ENCODE results near the gene SMIM28. TPM values are rescaled to one million over a fixed set of nuclear protein-coding genes. Genes with fewer than 3 reads are reported as not detected.
"Not testable (repeated sequence)": the region's sequence is repeated elsewhere in the genome, so short reads cannot be mapped to it uniquely, and the experiment has no call there.

SMIM28 gene
- polyA plus RNA-seq, 4 donors: 0.44 to 2.3 TPM; not detected in 2

GRCh38 chr6:138425256-138425655 is 47.6 kb downstream of the SMIM28 start:
- not testable (repeated sequence) for H3K27me3 ChIP-seq (ENCODE audit: control insufficient read depth in 3 of 3, insufficient read depth in 3 of 3, low read length in 3 of 3); DNase-seq; H3K4me1 ChIP-seq (ENCODE audit: control insufficient read depth in 3 of 3, insufficient read depth in 2 of 3, low read depth in 1 of 3, low read length in 2 of 3); H3K27ac ChIP-seq (ENCODE audit: low read depth in 1 of 3, low read length in 2 of 3); H3K4me3 ChIP-seq (ENCODE audit: low read depth in 1 of 3, low read length in 3 of 3); FAIRE-seq; H3K9me3 ChIP-seq (ENCODE audit: control insufficient read depth in 2 of 2, insufficient read depth in 1 of 2, low read depth in 1 of 2, low read length in 1 of 2)
- WGBS, 3 donors: 89 to 93% (median 92%) methylated on average over 7 of the region's 7 CpGs
- H3K36me3 ChIP-seq (ENCODE audit: control insufficient read depth in 3 of 3, insufficient read depth in 2 of 3, low read depth in 1 of 3, low read length in 3 of 3): peaks cover 4 to 46% (median 27%) of the 10 kb centered on the region in 3 donors

GRCh38 chr6:138426500-138427123 is 48.9 kb downstream of the SMIM28 start:
- H3K4me1 ChIP-seq (ENCODE audit: control insufficient read depth in 3 of 3, insufficient read depth in 2 of 3, low read depth in 1 of 3, low read length in 2 of 3): peaks cover 0 to 9% (median 0%) of the 10 kb centered on the region in 3 donors
- no peak overlapping the region for H3K27ac ChIP-seq (ENCODE audit: low read depth in 1 of 3, low read length in 2 of 3)
- H3K4me3 ChIP-seq (ENCODE audit: low read depth in 1 of 3, low read length in 3 of 3): no peak overlapping the region
- WGBS, 3 donors: 74 to 86% (median 80%) methylated on average over 5 of the region's 5 CpGs
- FAIRE-seq: no peak
- H3K36me3 ChIP-seq (ENCODE audit: control insufficient read depth in 3 of 3, insufficient read depth in 2 of 3, low read depth in 1 of 3, low read length in 3 of 3): peaks cover 4 to 57% (median 31%) of the 10 kb centered on the region in 3 donors
- DNase-seq: no peak
- no peaks in the 10 kb centered on the region for H3K27me3 ChIP-seq (ENCODE audit: control insufficient read depth in 3 of 3, insufficient read depth in 3 of 3, low read length in 3 of 3)
- no peaks in the 10 kb centered on the region for H3K9me3 ChIP-seq (ENCODE audit: control insufficient read depth in 2 of 2, insufficient read depth in 1 of 2, low read depth in 1 of 2, low read length in 1 of 2)

- DNase-seq (no peak), FAIRE-seq (no peak)
- H3K36me3 ChIP-seq (ENCODE audit: control insufficient read depth in 3 of 3, insufficient read depth in 2 of 3, low read depth in 1 of 3, low read length in 3 of 3): peaks cover 4 to 66% (median 37%) of the 10 kb centered on the region in 3 donors
- H3K4me3 ChIP-seq (ENCODE audit: low read depth in 1 of 3, low read length in 3 of 3): no peak overlapping the region
- H3K4me1 ChIP-seq (ENCODE audit: control insufficient read depth in 3 of 3, insufficient read depth in 2 of 3, low read depth in 1 of 3, low read length in 2 of 3): peaks cover 0 to 9% (median 0%) of the 10 kb centered on the region in 3 donors
- no peaks in the 10 kb centered on the region for H3K27me3 ChIP-seq (ENCODE audit: control insufficient read depth in 3 of 3, insufficient read depth in 3 of 3, low read length in 3 of 3)
- no peaks in the 10 kb centered on the region for H3K9me3 ChIP-seq (ENCODE audit: control insufficient read depth in 2 of 2, insufficient read depth in 1 of 2, low read depth in 1 of 2, low read length in 1 of 2)
- 80 to 95% (median 91%) methylated on average over 8 of the region's 8 CpGs for WGBS, 3 donors
- H3K27ac ChIP-seq (ENCODE audit: low read depth in 1 of 3, low read length in 2 of 3): no peak overlapping the region
Observed at GRCh38 chr6:138427701-138428100, 50.0 kb downstream of the SMIM28 start.

- H3K4me3 ChIP-seq (ENCODE audit: low read depth in 1 of 3, low read length in 3 of 3): no peak overlapping the region
- H3K27ac ChIP-seq (ENCODE audit: low read depth in 1 of 3, low read length in 2 of 3): no peak overlapping the region
- no peaks in the 10 kb centered on the region for H3K27me3 ChIP-seq (ENCODE audit: control insufficient read depth in 3 of 3, insufficient read depth in 3 of 3, low read length in 3 of 3)
- DNase-seq (peak; percentile 46 to 68), FAIRE-seq (peak; percentile 47)
- no peaks in the 10 kb centered on the region for H3K9me3 ChIP-seq (ENCODE audit: control insufficient read depth in 2 of 2, insufficient read depth in 1 of 2, low read depth in 1 of 2, low read length in 1 of 2)
- WGBS, 3 donors: 32 to 39% (median 34%) methylated on average over 8 of the region's 8 CpGs
- peaks cover 0 to 9% (median 0%) of the 10 kb centered on the region in 3 donors for H3K4me1 ChIP-seq (ENCODE audit: control insufficient read depth in 3 of 3, insufficient read depth in 2 of 3, low read depth in 1 of 3, low read length in 2 of 3)
- peaks cover 4 to 68% (median 34%) of the 10 kb centered on the region in 3 donors for H3K36me3 ChIP-seq (ENCODE audit: control insufficient read depth in 3 of 3, insufficient read depth in 2 of 3, low read depth in 1 of 3, low read length in 3 of 3)
Observed at GRCh38 chr6:138428944-138429598, 51.4 kb downstream of the SMIM28 start.

- H3K9me3 ChIP-seq (ENCODE audit: control insufficient read depth in 2 of 2, insufficient read depth in 1 of 2, low read depth in 1 of 2, low read length in 1 of 2): no peaks in the 10 kb centered on the region
- WGBS, 3 donors: 73 to 87% (median 79%) methylated on average over 12 of the region's 12 CpGs
- DNase-seq: no peak
- no peak overlapping the region for H3K4me3 ChIP-seq (ENCODE audit: low read depth in 1 of 3, low read length in 3 of 3)
- H3K36me3 ChIP-seq (ENCODE audit: control insufficient read depth in 3 of 3, insufficient read depth in 2 of 3, low read depth in 1 of 3, low read length in 3 of 3): peaks cover 2 to 64% (median 30%) of the 10 kb centered on the region in 3 donors
- peaks cover 0 to 9% (median 0%) of the 10 kb centered on the region in 3 donors for H3K4me1 ChIP-seq (ENCODE audit: control insufficient read depth in 3 of 3, insufficient read depth in 2 of 3, low read depth in 1 of 3, low read length in 2 of 3)
- no peaks in the 10 kb centered on the region for H3K27me3 ChIP-seq (ENCODE audit: control insufficient read depth in 3 of 3, insufficient read depth in 3 of 3, low read length in 3 of 3)
- H3K27ac ChIP-seq (ENCODE audit: low read depth in 1 of 3, low read length in 2 of 3): no peak overlapping the region
- FAIRE-seq: no peak
Observed at GRCh38 chr6:138429761-138430160, 52.1 kb downstream of the SMIM28 start.

GRCh38 chr6:138430361-138431145 is 52.8 kb downstream of the SMIM28 start:
- DNase-seq: no peak
- Histone ChIP-seq H3K27me3 (ENCODE audit: control insufficient read depth in 3 of 3, insufficient read depth in 3 of 3, low read length in 3 of 3) (no peaks in the 10 kb centered on the region), H3K4me1 (ENCODE audit: control insufficient read depth in 3 of 3, insufficient read depth in 2 of 3, low read depth in 1 of 3, low read length in 2 of 3) (peaks cover 0 to 9% (median 0%) of the 10 kb centered on the region in 3 donors), H3K4me3 (ENCODE audit: low read depth in 1 of 3, low read length in 3 of 3) (no peak overlapping the region), H3K9me3 (ENCODE audit: control insufficient read depth in 2 of 2, insufficient read depth in 1 of 2, low read depth in 1 of 2, low read length in 1 of 2) (no peaks in the 10 kb centered on the region), H3K27ac (ENCODE audit: low read depth in 1 of 3, low read length in 2 of 3) (no peak overlapping the region), H3K36me3 (ENCODE audit: control insufficient read depth in 3 of 3, insufficient read depth in 2 of 3, low read depth in 1 of 3, low read length in 3 of 3) (peaks cover 2 to 59% (median 29%) of the 10 kb centered on the region in 3 donors)
- FAIRE-seq: no peak
- WGBS, 3 donors: 79 to 88% (median 85%) methylated on average over 29 of the region's 29 CpGs

GRCh38 chr6:138431256-138432062 is 53.8 kb downstream of the SMIM28 start:
- Histone ChIP-seq H3K4me3 (ENCODE audit: low read depth in 1 of 3, low read length in 3 of 3) (no peak overlapping the region), H3K4me1 (ENCODE audit: control insufficient read depth in 3 of 3, insufficient read depth in 2 of 3, low read depth in 1 of 3, low read length in 2 of 3) (peaks cover 0 to 9% (median 0%) of the 10 kb centered on the region in 3 donors), H3K36me3 (ENCODE audit: control insufficient read depth in 3 of 3, insufficient read depth in 2 of 3, low read depth in 1 of 3, low read length in 3 of 3) (peaks cover 0 to 53% (median 23%) of the 10 kb centered on the region in 3 donors), H3K27ac (ENCODE audit: low read depth in 1 of 3, low read length in 2 of 3) (no peak overlapping the region), H3K9me3 (ENCODE audit: control insufficient read depth in 2 of 2, insufficient read depth in 1 of 2, low read depth in 1 of 2, low read length in 1 of 2) (no peaks in the 10 kb centered on the region), H3K27me3 (ENCODE audit: control insufficient read depth in 3 of 3, insufficient read depth in 3 of 3, low read length in 3 of 3) (no peaks in the 10 kb centered on the region)
- 81 to 85% (median 83%) methylated on average over 19 of the region's 19 CpGs for WGBS, 3 donors
- no peak for DNase-seq
- no peak for FAIRE-seq

GRCh38 chr6:138432063-138432356 is 54.3 kb downstream of the SMIM28 start:
- DNase-seq: no peak

More at GRCh38 chr6:138432063-138432356, 54.3 kb downstream of the SMIM28 start:
- Histone ChIP-seq H3K27ac (ENCODE audit: low read depth in 1 of 3, low read length in 2 of 3) (no peak overlapping the region), H3K4me1 (ENCODE audit: control insufficient read depth in 3 of 3, insufficient read depth in 2 of 3, low read depth in 1 of 3, low read length in 2 of 3) (peaks cover 0 to 9% (median 0%) of the 10 kb centered on the region in 3 donors), H3K9me3 (ENCODE audit: control insufficient read depth in 2 of 2, insufficient read depth in 1 of 2, low read depth in 1 of 2, low read length in 1 of 2) (no peaks in the 10 kb centered on the region), H3K36me3 (ENCODE audit: control insufficient read depth in 3 of 3, insufficient read depth in 2 of 3, low read depth in 1 of 3, low read length in 3 of 3) (peaks cover 0 to 53% (median 19%) of the 10 kb centered on the region in 3 donors), H3K4me3 (ENCODE audit: low read depth in 1 of 3, low read length in 3 of 3) (no peak overlapping the region), H3K27me3 (ENCODE audit: control insufficient read depth in 3 of 3, insufficient read depth in 3 of 3, low read length in 3 of 3) (no peaks in the 10 kb centered on the region)
- FAIRE-seq: no peak
- WGBS, 3 donors: 95 to 97% (median 95%) methylated on average over 11 of the region's 11 CpGs

Data from small intestine (tissue), 7 donors.